OCI-LY3 (cell line): ENCODE data around the gene VWA3B.
"Not testable (repeated sequence)": the region's sequence is repeated elsewhere in the genome, so short reads cannot be mapped to it uniquely, and the experiment has no call there.

Experiments used
- H2AFZ ChIP-seq: fragments of 200-600, 300-600 bp; shearing (Covaris generic); 2 replicates; pipeline ENCODE4 v1.6.0; 2014; ENCODE audit warnings: antibody characterized with exemption, low read depth, low read length
- H3K27ac ChIP-seq: fragments of 200-600, 300-600 bp; sonication (generic); 2 replicates; pipeline ENCODE4 v1.5.1; 2014; ENCODE audit warnings: mild to moderate bottlenecking, low read length, moderate library complexity, mixed read lengths
- H3K27me3 ChIP-seq: fragments of 200-600, 300-600 bp; sonication (generic); 2 replicates; pipeline ENCODE4 v1.6.1; 2014; ENCODE audit warnings: low read depth, low read length, mixed read lengths
- H3K36me3 ChIP-seq: fragments of 200-600, 300-600 bp; sonication (generic); replicated peaks from 2 replicates; pipeline ENCODE3; 2014; ENCODE audit warnings: low read depth, low read length, mixed read lengths
- H3K4me1 ChIP-seq: fragments of 300-600, 200-600 bp; sonication (generic); 2 replicates; pipeline ENCODE4 v1.6.1; 2014; ENCODE audit warnings: low read length, mixed read lengths
- H3K4me2 ChIP-seq: fragments of 200-600, 300-600 bp; sonication (generic); 2 replicates; pipeline ENCODE4 v1.6.1; 2014; ENCODE audit warnings: low read length, mixed read lengths
- H3K4me3 ChIP-seq: fragments of 300-600, 200-600 bp; sonication (generic); 2 replicates; pipeline ENCODE4 v1.5.1; 2014; ENCODE audit warnings: antibody characterized with exemption, mild to moderate bottlenecking, low read length, moderate library complexity
- H3K79me2 ChIP-seq: fragments of 300-600, 200-600 bp; shearing (Covaris generic); 2 replicates; pipeline ENCODE4 v1.6.1; 2014; ENCODE audit warnings: mild to moderate bottlenecking, low read length, mixed read lengths
- H3K9ac ChIP-seq: fragments of 300-600, 200-600 bp; shearing (Covaris generic); 2 replicates; pipeline ENCODE4 v1.6.0; 2014; ENCODE audit warnings: mild to moderate bottlenecking, low read length, moderate library complexity
- H3K9me3 ChIP-seq: fragments of 200-600, 300-600 bp; shearing (Covaris generic); 2 replicates; pipeline ENCODE4 v1.6.1; 2014; ENCODE audit warnings: low read length, mixed read lengths; ENCODE audit not compliant: insufficient read depth
- H4K20me1 ChIP-seq: fragments of 200-600, 300-600 bp; sonication (generic); 2 replicates; pipeline ENCODE4 v1.6.1; 2016; ENCODE audit warnings: low read length, mixed read lengths; ENCODE audit not compliant: insufficient read depth
- EZH2phosphoT487 ChIP-seq: fragments of 200-600 bp; shearing (Covaris generic); IDR thresholded peaks from 2 replicates; pipeline ENCODE4 v1.6.1; 2018; ENCODE audit warnings: antibody characterized with exemption, mixed run types, low read depth
- TF ChIP-seq, protein P1 (sequence below): fragments of 200-600, 300-600 bp; sonication (generic); IDR thresholded peaks from 2 replicates; pipeline ENCODE4 v1.5.1; 2014; ENCODE audit warnings: antibody characterized with exemption, low read length, low read depth

VWA3B gene

DNA sequence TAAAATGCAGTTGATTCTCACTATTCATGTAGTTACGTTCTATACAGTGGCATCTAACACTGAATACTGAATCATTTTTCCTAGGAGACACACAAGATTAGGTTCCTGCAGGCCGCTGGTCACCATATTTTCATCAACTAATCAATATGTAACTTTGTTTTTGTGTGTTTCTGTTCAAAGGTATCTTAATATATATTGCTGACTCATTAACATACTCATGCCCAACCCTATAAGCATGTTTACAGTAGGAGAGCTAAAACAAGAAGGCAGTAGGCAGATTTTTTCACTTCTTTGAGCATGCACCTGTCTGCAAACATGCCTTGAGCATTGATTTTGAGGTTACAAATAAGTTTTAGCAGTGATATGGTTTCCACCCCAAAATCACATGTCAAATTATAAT, 229.0 kb downstream of the VWA3B start:
- no peaks in the 10 kb centered on the region for H4K20me1 ChIP-seq
- no peak for TF ChIP-seq EZH2phosphoT487
- TF ChIP-seq, protein P1, sequence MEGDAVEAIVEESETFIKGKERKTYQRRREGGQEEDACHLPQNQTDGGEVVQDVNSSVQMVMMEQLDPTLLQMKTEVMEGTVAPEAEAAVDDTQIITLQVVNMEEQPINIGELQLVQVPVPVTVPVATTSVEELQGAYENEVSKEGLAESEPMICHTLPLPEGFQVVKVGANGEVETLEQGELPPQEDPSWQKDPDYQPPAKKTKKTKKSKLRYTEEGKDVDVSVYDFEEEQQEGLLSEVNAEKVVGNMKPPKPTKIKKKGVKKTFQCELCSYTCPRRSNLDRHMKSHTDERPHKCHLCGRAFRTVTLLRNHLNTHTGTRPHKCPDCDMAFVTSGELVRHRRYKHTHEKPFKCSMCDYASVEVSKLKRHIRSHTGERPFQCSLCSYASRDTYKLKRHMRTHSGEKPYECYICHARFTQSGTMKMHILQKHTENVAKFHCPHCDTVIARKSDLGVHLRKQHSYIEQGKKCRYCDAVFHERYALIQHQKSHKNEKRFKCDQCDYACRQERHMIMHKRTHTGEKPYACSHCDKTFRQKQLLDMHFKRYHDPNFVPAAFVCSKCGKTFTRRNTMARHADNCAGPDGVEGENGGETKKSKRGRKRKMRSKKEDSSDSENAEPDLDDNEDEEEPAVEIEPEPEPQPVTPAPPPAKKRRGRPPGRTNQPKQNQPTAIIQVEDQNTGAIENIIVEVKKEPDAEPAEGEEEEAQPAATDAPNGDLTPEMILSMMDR = no peak
- H3K36me3 ChIP-seq = no peaks in the 10 kb centered on the region

DNA sequence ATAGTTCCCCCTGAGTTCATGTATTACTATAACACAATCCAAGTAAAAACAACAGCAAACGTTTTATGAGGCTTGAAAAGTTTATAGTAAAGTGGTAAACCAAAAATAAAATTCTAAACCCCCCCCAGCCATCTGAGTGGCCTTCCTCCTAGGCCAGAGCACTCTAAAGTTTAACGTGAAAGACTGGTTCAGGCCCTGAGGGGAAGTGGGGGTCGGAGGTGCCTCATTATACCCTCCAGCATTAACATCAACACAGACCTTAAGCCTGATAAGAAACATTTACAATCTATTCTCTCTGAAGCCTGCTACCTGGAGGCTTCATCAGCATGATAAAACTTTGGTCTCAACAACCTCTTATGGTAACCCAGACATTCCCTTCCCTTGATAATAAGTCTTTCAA, 230.2 kb downstream of the VWA3B start:
- Histone ChIP-seq H3K79me2 (no peaks in the 10 kb centered on the region), H2AFZ (no peak overlapping the region), H3K27me3 (no peaks in the 10 kb centered on the region), H3K27ac (no peak overlapping the region), H3K36me3 (no peaks in the 10 kb centered on the region), H3K4me2 (no peak overlapping the region), H3K9ac (no peak overlapping the region), H4K20me1 (no peaks in the 10 kb centered on the region), H3K4me1 (no peaks in the 10 kb centered on the region), H3K9me3 (no peaks in the 10 kb centered on the region), H3K4me3 (no peak overlapping the region)
- no peak for TF ChIP-seq EZH2phosphoT487
- TF ChIP-seq, protein P1 = no peak

More for the DNA sequence above, 229.0 kb downstream of the VWA3B start:
- no peak overlapping the region for H3K4me2 ChIP-seq
- no peak overlapping the region for H3K4me3 ChIP-seq
- no peaks in the 10 kb centered on the region for H3K9me3 ChIP-seq
- H3K27me3 ChIP-seq = no peaks in the 10 kb centered on the region; the same call in 1 of the 2 replicates
- H3K9ac ChIP-seq = no peak overlapping the region
- H3K79me2 ChIP-seq = no peaks in the 10 kb centered on the region
- H3K27ac ChIP-seq = no peak overlapping the region
- no peaks in the 10 kb centered on the region for H3K4me1 ChIP-seq
- H2AFZ ChIP-seq = no peak overlapping the region

DNA sequence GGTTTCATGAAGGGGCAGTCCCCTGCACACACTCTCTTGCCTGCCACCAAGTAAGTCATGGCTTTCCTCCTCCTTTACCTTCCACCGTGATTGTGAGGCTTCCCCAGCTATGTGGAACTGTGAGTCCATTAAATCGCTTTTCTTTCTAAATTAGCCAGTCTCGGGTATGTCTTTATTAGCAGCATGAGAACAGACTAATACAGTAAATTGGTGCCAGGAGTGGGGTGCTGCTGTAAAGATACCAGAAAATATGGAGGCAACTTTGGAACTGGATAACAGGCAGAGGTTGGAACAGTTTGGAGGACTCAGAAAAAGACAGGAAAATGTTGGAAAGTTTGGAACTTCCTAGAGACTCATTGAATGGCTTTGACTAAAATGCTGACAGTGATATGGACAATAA, 233.2 kb downstream of the VWA3B start:
- not testable (repeated sequence) for H3K9ac ChIP-seq, H3K79me2 ChIP-seq, H3K27me3 ChIP-seq, H3K9me3 ChIP-seq, H3K4me2 ChIP-seq, H3K27ac ChIP-seq, H3K4me3 ChIP-seq, H4K20me1 ChIP-seq, H3K4me1 ChIP-seq, H3K36me3 ChIP-seq, H2AFZ ChIP-seq

DNA sequence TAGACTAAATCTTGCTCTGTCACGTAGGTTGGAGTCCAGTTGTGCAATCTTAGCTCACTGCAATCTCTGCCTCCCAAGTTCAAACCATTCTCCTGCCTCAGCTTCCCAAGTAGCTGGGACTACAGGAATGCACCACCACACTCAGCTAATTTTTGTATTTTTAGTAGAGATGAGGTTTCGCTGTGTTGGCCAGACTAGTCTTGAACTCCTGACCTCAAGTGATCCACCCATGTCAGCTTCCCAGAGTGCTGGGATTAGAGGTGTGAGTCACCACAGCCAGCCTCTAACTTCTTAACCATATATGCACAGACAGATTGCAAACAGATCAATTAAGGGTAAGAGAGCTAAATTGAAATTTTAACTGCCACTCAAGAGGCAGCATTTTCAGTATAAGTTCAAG, 237.2 kb downstream of the VWA3B start:
- no peak overlapping the region for H3K4me3 ChIP-seq
- no peak for TF ChIP-seq EZH2phosphoT487
- TF ChIP-seq, protein P1 = no peak
- no peaks in the 10 kb centered on the region for H4K20me1 ChIP-seq
- H3K79me2 ChIP-seq = no peaks in the 10 kb centered on the region
- H3K27ac ChIP-seq = no peak overlapping the region
- H3K4me2 ChIP-seq = no peak overlapping the region
- no peaks in the 10 kb centered on the region for H3K27me3 ChIP-seq
- H3K36me3 ChIP-seq = no peaks in the 10 kb centered on the region
- H3K9ac ChIP-seq = no peak overlapping the region
- H2AFZ ChIP-seq = no peak overlapping the region
- H3K4me1 ChIP-seq = no peaks in the 10 kb centered on the region
- H3K9me3 ChIP-seq = no peaks in the 10 kb centered on the region

DNA sequence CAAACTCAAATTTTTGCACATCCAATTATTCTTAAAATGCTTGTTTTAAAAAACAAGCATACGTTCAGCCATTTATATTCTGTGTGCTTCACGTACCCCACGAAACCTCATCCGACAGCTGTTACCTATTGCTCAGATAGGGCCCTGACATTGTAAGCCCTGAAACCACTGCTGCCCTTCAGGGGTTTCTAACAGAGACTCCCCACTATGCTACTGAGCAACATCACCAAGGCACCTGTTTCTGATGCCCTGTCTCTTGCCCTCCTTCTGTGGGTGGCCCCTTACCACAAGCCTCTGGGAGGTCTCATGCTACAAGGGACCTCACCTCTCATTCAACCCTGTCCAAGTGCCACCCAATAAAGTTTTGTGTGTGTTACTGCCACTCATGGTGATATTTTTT, 240.8 kb downstream of the VWA3B start:
- TF ChIP-seq, protein P1 = no peak
- no peak for TF ChIP-seq EZH2phosphoT487
- no peaks in the 10 kb centered on the region for H3K36me3 ChIP-seq
- no peaks in the 10 kb centered on the region for H3K27me3 ChIP-seq
- no peak overlapping the region for H3K9ac ChIP-seq
- H2AFZ ChIP-seq = no peak overlapping the region
- no peaks in the 10 kb centered on the region for H3K9me3 ChIP-seq
- no peaks in the 10 kb centered on the region for H3K4me1 ChIP-seq
- H4K20me1 ChIP-seq = no peaks in the 10 kb centered on the region
- no peaks in the 10 kb centered on the region for H3K79me2 ChIP-seq
- H3K4me3 ChIP-seq = no peak overlapping the region
- H3K27ac ChIP-seq = no peak overlapping the region
- no peak overlapping the region for H3K4me2 ChIP-seq
